SH-SY5Y (cell line): ENCODE results near the gene SLC25A22.

ENCODE experiments used
- GATA2 ChIP-seq: IDR thresholded peaks from 2 replicates; pipeline ENCODE4 v1.6.1; 2011; ENCODE audit warnings: mild to moderate bottlenecking, low read depth, low read length
- GATA3 ChIP-seq: IDR thresholded peaks from 2 replicates; pipeline ENCODE4 v1.6.1; 2011; ENCODE audit warnings: low read depth, mild to moderate bottlenecking, low read length, moderate library complexity

DNA sequence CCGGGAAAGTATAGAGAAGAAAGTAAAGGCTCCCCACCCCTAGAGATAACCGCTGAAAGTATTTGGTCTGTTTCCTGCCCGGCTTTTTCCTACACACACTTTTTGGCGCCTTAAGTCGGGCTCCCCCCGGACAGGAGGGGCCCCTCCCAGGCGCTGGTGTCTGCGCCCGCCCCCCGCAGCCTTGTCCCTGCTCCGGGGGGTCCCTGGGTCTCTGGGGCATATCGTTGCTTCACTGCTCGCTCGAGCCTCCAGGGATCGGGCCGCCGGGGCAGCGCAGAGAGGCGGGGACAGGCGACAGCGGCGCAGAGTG lies 28.7 kb upstream of the SLC25A22 start:
- TF ChIP-seq GATA2 (no peak), GATA3 (no peak)
